ENCODE measurements around the gene ILF3. TPM values are rescaled to one million over a fixed set of nuclear protein-coding genes. Genes with fewer than 3 reads are reported as not detected.

Gene ILF3
- total RNA-seq, 1 experiment from 2014 or later = 326 TPM

GRCh38 chr19:10707440-10707839 lies 53.3 kb downstream of the ILF3 start:
- Histone ChIP-seq H3K27ac (no peak overlapping the region), H3F3A (ENCODE audit: insufficient read depth, low read depth) (peaks cover 4% of the 10 kb centered on the region; the same call in 1 of the 2 replicates), H3K27me3 (ENCODE audit: insufficient read depth, low read depth) (no peaks in the 10 kb centered on the region), H3K4me3 (no peak overlapping the region), H3K36me3 (ENCODE audit: low read depth) (0 out of 2 replicates have a peak, but pooled peaks cover 5% of the 10 kb centered on the region), H3K9me3 (ENCODE audit: insufficient read depth, low read depth) (no peaks in the 10 kb centered on the region), H2AFZ (no peak overlapping the region), H4K20me1 (ENCODE audit: insufficient read depth) (no peaks in the 10 kb centered on the region), H3K9me2 (ENCODE audit: insufficient read depth) (no peaks in the 10 kb centered on the region), H3K4me1 (replicated peaks; ENCODE audit: insufficient read depth) (no peaks in the 10 kb centered on the region; the same call in 1 of the 2 replicates), H3K4me2 (no peak overlapping the region), H3K79me2 (ENCODE audit: low read depth) (peaks cover 3% of the 10 kb centered on the region)
- no TSS peak for BruUV-seq (replicated peaks)
- ChIA-PET CTCF (no interaction called here), POLR2A (ENCODE audit: unreplicated experiment) (no interaction called here)
- peak in 1 of 2 experiments; percentile 24 for DNase-seq
- TF ChIP-seq CTCF (conservative IDR thresholded peaks at IDR 0.05) = no peak
- no peak for TF ChIP-seq EZH2 (IDR thresholded peaks at IDR 0.05; ENCODE audit: low read depth)
- intact Hi-C loops (cut with micrococcal nuclease; ENCODE audit: unreplicated experiment) = no loop called here

GRCh38 chr19:10708291-10708690 lies 54.1 kb downstream of the ILF3 start:
- no TSS peak for BruUV-seq (replicated peaks)
- no peak overlapping the region for H3K4me2 ChIP-seq
- no peaks in the 10 kb centered on the region for H3K9me2 ChIP-seq (ENCODE audit: insufficient read depth)
- no peak overlapping the region for H3K4me3 ChIP-seq
- POLR2A ChIA-PET (ENCODE audit: unreplicated experiment) = no interaction called here
- no peaks in the 10 kb centered on the region for H3K79me2 ChIP-seq (ENCODE audit: low read depth)
- H3F3A ChIP-seq (ENCODE audit: insufficient read depth, low read depth) = peaks cover 7% of the 10 kb centered on the region; the same call in 1 of the 2 replicates
- no peaks in the 10 kb centered on the region for H3K9me3 ChIP-seq (ENCODE audit: insufficient read depth, low read depth)
- H4K20me1 ChIP-seq (ENCODE audit: insufficient read depth) = no peaks in the 10 kb centered on the region
- DNase-seq = peak in 1 of 2 experiments; percentile 24
- 0 out of 2 replicates have a peak, but pooled peaks cover 5% of the 10 kb centered on the region for H3K36me3 ChIP-seq (ENCODE audit: low read depth)
- CTCF ChIA-PET = no interaction called here
- H3K27ac ChIP-seq = no peak overlapping the region
- intact Hi-C loops (cut with micrococcal nuclease; ENCODE audit: unreplicated experiment) = no loop called here
- H3K27me3 ChIP-seq (ENCODE audit: insufficient read depth, low read depth) = no peaks in the 10 kb centered on the region
- TF ChIP-seq CTCF (conservative IDR thresholded peaks at IDR 0.05) (no peak), EZH2 (IDR thresholded peaks at IDR 0.05; ENCODE audit: low read depth) (no peak)
- no peaks in the 10 kb centered on the region for H3K4me1 ChIP-seq (replicated peaks; ENCODE audit: insufficient read depth)
- no peak overlapping the region for H2AFZ ChIP-seq

GRCh38 chr19:10712045-10712444 lies 57.9 kb downstream of the ILF3 start:
- no peaks in the 10 kb centered on the region for H3K27me3 ChIP-seq (ENCODE audit: insufficient read depth, low read depth)
- H3K36me3 ChIP-seq (ENCODE audit: low read depth) = 0 out of 2 replicates have a peak, but pooled peaks cover 5% of the 10 kb centered on the region

More at GRCh38 chr19:10712045-10712444, 57.9 kb downstream of the ILF3 start:
- no peaks in the 10 kb centered on the region for H3K9me2 ChIP-seq (ENCODE audit: insufficient read depth)
- no peak overlapping the region for H2AFZ ChIP-seq
- no peak overlapping the region for H3K27ac ChIP-seq
- ChIA-PET CTCF (no interaction called here), POLR2A (ENCODE audit: unreplicated experiment) (no interaction called here)
- TF ChIP-seq EZH2 (IDR thresholded peaks at IDR 0.05; ENCODE audit: low read depth) (no peak), CTCF (conservative IDR thresholded peaks at IDR 0.05) (no peak)
- no peak for DNase-seq
- no peaks in the 10 kb centered on the region for H3K4me1 ChIP-seq (replicated peaks; ENCODE audit: insufficient read depth)
- H4K20me1 ChIP-seq (ENCODE audit: insufficient read depth) = no peaks in the 10 kb centered on the region
- H3K9me3 ChIP-seq (ENCODE audit: insufficient read depth, low read depth) = no peaks in the 10 kb centered on the region
- intact Hi-C loops (cut with micrococcal nuclease; ENCODE audit: unreplicated experiment) = no loop called here
- no peaks in the 10 kb centered on the region for H3K79me2 ChIP-seq (ENCODE audit: low read depth)
- H3F3A ChIP-seq (ENCODE audit: insufficient read depth, low read depth) = peaks cover 28% of the 10 kb centered on the region
- no peak overlapping the region for H3K4me3 ChIP-seq
- BruUV-seq (replicated peaks) = no TSS peak
- no peak overlapping the region for H3K4me2 ChIP-seq

Data from PC-9 (cell line).